ENCODE measurements around the gene TBC1D4.

TBC1D4 gene

DNA sequence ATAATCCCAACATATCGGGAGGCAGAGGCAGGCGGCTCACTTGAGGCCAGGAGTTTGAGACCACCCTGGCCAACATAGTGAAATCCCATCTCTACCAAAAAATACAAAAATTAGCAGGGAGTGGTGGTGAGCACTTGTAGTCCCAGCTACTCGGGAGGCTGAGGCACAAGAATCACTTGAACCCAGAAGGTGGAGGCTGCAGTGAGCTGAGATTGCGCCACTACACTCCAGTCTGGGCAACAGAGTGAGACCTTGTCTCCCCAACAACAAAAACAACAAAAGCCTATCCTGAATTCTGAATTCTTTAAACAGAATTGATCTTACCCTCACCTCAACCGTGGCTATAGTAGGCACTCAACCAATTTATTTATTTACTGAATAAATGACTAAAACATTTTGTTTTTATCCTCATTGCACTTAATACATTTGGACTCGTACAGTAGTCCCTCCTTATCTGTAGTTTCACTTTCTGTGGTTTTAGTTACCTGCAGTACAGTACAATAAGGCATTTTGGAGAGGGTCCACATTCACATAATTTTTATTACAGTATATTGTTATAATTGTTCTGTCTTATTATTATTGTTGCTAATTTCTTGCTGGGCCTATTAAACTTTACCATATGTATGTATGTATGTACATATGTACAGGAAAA is 98.8 kb downstream of the TBC1D4 start:
- DNase-seq, result no peak

DNA sequence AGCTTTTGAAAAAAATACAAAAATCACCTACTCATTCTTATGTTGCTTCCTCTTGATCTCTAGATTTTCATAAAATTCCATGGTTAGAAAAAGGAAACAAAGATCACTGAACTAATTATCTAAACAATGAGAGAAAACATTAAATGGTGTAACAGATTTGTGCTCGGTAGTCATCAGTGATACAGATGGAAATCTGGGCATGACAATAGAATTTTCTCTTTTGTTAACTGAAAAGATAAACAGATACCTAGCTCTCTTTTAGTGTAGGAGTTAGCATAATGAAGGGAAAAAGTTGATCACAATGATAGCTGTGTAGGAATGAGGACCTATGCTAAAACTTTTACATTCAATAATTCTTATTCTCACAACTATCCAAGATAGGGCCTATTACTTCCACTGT is 103.7 kb downstream of the TBC1D4 start:
- DNase-seq, result no peak

DNA sequence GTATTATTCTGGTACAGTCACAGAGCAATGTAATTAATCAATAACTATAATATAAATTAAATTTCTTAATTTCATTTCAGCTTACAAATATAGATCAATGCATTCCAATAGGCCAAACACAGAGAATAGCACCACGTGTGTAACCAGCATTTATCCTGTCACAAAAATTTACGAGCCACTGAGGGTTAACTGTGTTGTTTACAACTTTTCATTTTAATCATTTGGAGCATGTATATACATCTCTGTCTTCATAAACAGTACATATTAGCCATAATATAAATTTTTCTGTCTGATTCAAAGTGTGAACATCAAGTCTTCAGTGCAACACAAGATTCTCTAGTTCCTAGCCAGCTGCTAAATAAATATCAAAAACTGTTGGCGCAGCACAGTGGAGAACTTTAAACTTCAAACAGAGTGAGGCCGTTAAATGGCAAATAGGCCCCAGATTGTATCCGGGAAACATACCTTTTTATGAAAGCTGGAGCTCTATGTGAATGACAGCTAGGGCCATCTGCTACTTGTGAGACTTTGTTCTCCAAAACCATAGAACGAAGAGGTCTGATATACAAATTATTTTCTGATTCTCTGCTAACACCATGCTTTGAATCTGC is 105.1 kb downstream of the TBC1D4 start:
- no peak for DNase-seq

DNA sequence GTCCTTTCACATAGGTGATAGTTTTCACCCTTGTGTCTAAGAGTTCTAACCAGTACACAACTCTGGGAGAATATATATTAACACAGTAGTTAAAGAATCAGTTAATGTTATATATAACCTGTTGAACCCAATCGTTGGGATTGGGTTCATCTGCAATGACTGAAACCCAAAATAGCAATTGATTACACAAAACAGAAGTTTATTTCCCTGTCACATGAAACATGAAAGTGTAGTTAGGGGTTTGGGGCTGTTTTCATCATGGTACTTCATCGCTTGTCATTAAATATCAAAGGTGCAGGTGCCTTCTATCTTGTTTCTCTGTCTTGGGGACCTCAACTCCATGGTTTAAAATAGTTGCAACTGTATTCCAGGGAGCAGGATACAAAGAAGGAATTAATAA is 106.6 kb downstream of the TBC1D4 start:
- DNase-seq, result no peak

GRCh38 chr13:75373988-75374387 is 108.0 kb downstream of the TBC1D4 start:
- DNase-seq, result no peak

DNA sequence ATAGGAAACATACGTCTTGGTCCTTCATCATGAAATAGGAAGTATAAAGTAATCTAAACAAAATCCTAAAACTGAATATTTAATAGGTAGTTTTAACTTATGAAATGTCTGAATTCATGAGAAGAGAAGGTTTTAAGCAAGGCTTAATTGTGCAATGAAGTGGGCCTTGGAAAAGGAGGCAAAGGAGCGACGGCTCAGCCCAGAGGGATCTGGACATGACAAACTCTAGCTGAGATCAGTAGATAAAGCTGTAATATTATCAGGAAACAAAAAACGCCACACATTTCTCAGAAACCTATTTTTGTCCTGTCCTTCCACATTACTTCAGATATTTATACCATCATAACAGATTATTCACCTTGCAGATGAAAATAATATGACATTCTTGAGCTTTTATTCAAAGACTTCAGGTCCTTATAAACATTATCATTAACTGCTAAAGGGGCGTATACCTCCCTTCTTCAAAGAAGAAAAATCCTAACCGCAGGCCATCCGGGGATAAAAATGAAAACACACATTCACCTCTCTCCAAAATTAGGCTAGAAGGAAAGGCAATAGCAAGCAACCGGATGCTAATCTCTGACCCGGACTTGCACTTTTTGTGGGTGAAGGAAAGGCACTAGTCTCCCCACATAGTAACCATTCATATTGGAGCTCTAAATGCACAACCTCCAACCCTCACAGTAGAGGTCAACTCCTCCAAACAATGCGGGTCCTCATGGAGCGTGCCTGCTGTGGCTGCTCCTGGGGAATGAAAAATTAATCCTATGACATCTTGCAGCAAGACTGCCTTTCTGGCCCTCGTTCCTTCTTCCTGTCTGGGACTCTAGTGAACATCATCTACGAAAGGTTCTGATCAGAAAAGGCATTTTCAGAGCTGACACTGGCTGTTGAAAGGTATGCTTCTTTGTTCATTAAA is 108.8 kb downstream of the TBC1D4 start:
- DNase-seq, result no peak

- peak; percentile 63 for DNase-seq
Observed at GRCh38 chr13:75372517-75372916, 109.5 kb downstream of the TBC1D4 start.

DNA sequence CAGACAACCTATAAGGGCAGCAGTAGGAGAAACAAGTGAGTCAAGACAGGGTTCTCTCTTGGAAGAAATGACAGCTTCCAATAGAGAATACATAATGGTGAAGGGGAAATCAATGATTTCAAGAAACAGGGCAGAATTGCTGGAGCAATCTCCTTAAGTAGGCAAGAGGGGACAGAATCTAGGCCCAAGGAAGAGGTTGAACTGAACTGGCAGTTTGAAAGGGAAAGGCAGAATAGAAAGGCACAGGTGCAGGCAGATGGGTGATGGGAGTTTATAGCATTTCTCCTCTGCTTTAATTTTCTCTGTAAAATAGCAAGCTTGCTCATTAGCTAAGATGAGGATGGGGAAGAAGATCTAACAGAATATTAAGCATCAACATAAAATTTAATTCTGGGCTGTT is 110.8 kb downstream of the TBC1D4 start:
- no peak for DNase-seq

- DNase-seq, result no peak
Observed at GRCh38 chr13:75370774-75371173, 111.2 kb downstream of the TBC1D4 start.

DNA sequence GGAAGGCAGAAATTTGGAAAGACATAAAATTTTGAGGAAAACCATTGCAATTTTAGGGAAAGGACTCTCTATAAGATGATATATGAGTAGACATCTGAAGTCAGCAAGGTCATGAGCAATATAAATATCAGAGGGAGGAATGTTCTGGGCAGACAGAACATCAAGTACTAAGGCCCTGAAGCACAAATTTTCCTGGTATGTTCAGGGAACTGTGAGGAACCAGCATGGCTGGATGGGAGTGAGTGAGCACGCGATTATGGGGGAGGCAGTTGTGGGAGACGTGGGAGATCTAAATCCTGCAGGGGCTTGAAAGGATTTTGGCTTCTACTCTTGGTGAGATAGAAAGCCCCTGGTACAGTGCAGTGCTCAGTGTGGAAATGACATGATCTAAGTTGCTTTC is 112.0 kb downstream of the TBC1D4 start:
- no peak for DNase-seq

- DNase-seq, result no peak
Observed at GRCh38 chr13:75368167-75368566, 113.8 kb downstream of the TBC1D4 start.

- no peak for DNase-seq
Observed at GRCh38 chr13:75366380-75367280, 115.3 kb downstream of the TBC1D4 start.

DNA sequence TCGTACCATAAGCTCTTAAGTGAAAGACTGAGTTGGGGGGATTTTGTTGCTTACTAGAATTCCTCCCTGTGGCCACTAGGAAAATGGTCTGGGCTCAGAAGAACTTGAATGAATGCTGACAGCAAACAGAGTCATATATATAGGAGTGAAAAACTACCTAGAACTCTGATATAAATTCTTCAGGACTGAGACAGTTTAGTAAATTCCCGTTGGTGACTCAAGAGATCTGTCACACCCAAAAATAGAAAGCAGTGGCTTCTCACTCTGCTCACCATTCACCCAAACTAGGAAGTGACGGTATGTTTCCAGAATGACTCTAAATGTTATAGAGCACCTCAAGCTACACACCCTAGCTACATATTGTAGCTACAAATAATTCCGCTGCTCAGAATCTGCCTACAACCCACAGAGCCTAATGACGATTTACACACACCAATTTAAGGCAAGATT is 116.2 kb downstream of the TBC1D4 start:
- DNase-seq, result peak; percentile 62

- no peak for DNase-seq
Observed at GRCh38 chr13:75364131-75364713, 117.7 kb downstream of the TBC1D4 start.

DNA sequence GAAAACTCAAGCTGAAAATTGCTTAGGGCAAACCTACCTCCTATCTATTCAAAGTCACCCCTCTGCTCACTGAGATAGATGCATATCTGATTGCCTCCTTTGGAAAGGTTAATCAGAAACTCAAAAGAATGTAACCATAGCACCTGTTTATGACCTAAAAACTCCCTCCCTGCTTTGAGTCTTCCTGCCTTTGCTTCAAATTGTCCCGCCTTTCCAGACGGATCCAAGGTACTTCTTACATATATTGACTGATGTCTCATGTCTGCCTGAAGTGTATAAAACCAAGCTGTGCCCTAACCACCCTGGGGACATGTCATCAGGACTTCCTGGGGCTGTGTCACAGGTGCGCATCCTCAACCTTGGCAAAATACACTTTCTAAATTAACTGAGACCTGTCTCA is 118.6 kb downstream of the TBC1D4 start:
- no peak for DNase-seq

DNA sequence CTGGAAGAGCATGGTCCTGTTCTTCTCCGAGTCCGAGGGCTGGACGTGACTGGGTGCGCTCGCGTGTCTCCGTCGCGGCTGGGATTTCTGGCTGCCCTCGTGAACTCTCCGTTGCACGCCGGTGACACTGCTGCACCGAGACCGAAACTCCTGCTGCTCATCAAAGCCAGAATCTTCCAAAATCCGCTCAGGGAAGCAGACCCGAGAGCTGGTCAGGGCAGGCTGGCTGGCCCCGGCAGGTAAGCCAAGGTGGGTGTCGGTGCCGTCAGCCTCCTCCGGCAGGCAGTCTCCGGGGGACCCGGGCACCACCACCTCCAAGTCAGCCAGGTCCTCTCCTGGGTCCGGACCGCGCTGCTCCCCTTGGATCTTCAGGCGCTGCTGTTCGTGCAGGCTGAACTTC is 119.9 kb downstream of the TBC1D4 start:
- no peak for DNase-seq

- no peak for DNase-seq
Observed at GRCh38 chr13:75360170-75360569, 121.8 kb downstream of the TBC1D4 start.

GRCh38 chr13:75359266-75359665 is 122.7 kb downstream of the TBC1D4 start:
- DNase-seq, result no peak

DNA sequence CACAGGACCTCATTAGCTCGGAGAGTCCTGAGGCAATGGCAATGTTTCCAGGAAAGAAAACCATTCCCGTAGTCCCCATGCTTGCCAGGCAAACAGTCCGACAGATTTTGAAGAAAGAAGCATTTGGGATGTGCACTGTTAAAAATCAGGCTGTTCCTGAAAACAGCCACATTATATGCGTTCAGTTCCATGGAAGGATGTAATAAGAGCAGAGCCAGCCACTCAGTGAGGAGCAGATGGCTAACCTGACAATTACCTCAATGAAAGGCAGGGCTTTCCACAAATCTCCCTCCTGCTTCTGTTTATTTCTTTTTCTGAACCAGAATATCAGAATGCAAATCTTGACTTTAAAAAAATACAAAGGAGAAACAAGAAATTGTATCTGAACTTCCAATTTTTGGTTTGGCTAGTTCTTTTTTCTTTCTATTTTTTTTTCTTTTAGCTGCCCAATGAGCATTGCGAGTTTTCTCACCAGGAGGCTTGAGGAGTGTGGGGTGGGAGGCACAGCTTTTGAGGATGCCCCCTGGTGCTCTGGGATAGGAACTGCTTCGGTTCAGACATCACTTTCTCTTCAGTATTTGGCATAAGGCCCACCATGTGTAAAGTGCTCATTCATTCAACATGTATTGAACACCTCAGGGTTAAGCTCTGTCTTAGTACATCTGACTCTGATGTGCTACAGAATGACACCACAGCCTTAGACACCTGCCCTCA is 124.2 kb downstream of the TBC1D4 start:
- DNase-seq, result peak; percentile 52

DNA sequence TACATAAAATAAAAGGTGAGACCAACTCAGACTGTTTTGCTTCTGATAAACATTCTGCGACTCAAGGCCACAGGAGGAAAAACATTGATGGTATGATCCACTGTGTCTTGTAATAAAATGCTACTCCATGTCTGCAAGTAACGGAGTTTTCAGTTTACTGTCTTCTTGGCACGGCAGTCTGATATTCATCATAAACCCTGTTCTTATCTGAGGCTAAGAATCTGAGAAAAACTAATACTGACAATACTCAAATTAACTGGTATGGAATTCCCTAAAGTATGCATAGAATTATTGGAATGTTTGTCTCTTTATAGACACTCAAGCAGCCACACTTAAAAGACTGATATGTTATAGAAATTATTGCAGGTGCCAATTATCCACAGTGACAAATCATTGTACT is 125.5 kb downstream of the TBC1D4 start:
- no peak for DNase-seq

- no peak for DNase-seq
Observed at GRCh38 chr13:75355609-75356008, 126.4 kb downstream of the TBC1D4 start.

GRCh38 chr13:75353781-75354193 is 128.2 kb downstream of the TBC1D4 start:
- no peak for DNase-seq
